HFFc6 (cell line): ENCODE measurements around the gene TAS2R1. TPM values are rescaled to one million over a fixed set of nuclear protein-coding genes. Genes with fewer than 3 reads are reported as not detected.

Source experiments
- DNase-seq: peaks from one replicate; pipeline ENCODE4 v3.0.0-alpha.2; 2018
- H3K27ac Mint-ChIP-seq: 2 replicates; pipeline ENCODE4 v1.8.0; 2020; ENCODE audit warnings: mild to moderate bottlenecking, mixed read lengths
- H3K27me3 Mint-ChIP-seq: 2 replicates; pipeline ENCODE4 v1.8.0; 2021; ENCODE audit warnings: mild to moderate bottlenecking, moderate library complexity, mixed read lengths; ENCODE audit not compliant: insufficient read depth
- H3K36me3 Mint-ChIP-seq: 2 replicates; pipeline ENCODE4 v1.8.0; 2021; ENCODE audit warnings: low read depth, mixed read lengths
- H3K4me1 Mint-ChIP-seq: 2 replicates; pipeline ENCODE4 v1.8.0; 2020; ENCODE audit warnings: low read depth, mixed read lengths
- H3K4me3 Mint-ChIP-seq: 2 replicates; pipeline ENCODE4 v1.8.0; 2020; ENCODE audit warnings: mild to moderate bottlenecking, moderate library complexity, mixed read lengths
- H3K9me3 Mint-ChIP-seq: 2 replicates; pipeline ENCODE4 v1.8.0; 2020; ENCODE audit warnings: mild to moderate bottlenecking, mixed read lengths
- CTCF ChIP-seq: fragments of 200-600 bp; sonication (generic); IDR thresholded peaks from 2 replicates; pipeline ENCODE4 v1.5.0; 2021; ENCODE audit warnings: antibody characterized with exemption, mild to moderate bottlenecking
- total RNA-seq, 6 experiments: library from RNA; stranded (reverse); fragmentation: NEBNext Ultra II Directional; extraction: Animal tissue kit (Norgen Biotek cat#: 25700); gene quantifications; 2 replicates in 1 of 6; 3 replicates in 5 of 6; pipeline ENCODE4 v1.2.3, GENCODE V29; 2021

Gene TAS2R1
- total RNA-seq, 6 experiments from 2014 or later, result 0.41 TPM; not detected in 5

DNA sequence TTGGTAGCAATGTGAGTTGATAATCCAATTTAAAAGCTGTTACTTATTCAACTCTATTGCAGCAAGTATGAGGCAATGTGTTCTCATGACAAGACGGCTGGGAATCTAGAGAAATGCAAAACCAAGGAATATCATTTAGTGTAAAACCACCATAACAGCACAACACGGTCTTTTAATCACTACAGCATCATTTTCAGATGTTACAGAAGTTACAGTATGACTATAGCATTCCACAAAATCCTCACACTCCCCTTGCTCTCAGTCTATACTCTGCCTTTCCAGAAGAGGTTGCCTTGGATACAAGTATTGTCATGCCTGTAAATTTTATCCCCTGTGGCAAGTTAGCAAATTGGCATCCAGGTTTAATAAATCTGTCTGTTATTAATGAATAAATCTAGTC lies 28.6 kb upstream of the TAS2R1 start:
- H3K27ac Mint-ChIP-seq, result peak overlapping the region; percentile 58; the same call in 1 of the 2 replicates
- H3K27me3 Mint-ChIP-seq, result no peaks in the 10 kb centered on the region; the same call in none of the 2 replicates
- peaks cover 69% of the 10 kb centered on the region for H3K4me1 Mint-ChIP-seq
- no peaks in the 10 kb centered on the region for H3K36me3 Mint-ChIP-seq
- peak; percentile 75 for DNase-seq
- no peaks in the 10 kb centered on the region for H3K9me3 Mint-ChIP-seq
- TF ChIP-seq CTCF, result no peak
- H3K4me3 Mint-ChIP-seq, result no peak overlapping the region

DNA sequence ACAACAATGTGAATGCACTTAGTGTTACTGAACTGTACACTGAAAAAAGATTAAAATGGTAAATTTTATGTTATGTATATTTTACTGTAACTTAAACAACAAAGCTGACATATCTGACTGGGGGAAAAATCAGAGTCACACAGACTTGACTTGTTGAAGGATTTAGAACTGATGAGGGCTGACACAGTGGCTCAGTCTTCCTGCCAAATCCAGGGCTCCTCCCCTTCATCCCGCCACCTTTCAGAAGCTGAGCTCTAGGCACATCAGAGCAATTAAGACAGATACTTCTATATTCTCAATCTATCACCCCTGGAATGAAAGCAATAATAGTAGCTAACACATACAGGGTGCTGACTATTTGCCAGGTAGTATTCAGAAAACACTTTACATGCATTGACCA lies 27.7 kb upstream of the TAS2R1 start:
- peaks cover 78% of the 10 kb centered on the region for H3K4me1 Mint-ChIP-seq
- no peaks in the 10 kb centered on the region for H3K9me3 Mint-ChIP-seq
- no peaks in the 10 kb centered on the region for H3K36me3 Mint-ChIP-seq

DNA sequence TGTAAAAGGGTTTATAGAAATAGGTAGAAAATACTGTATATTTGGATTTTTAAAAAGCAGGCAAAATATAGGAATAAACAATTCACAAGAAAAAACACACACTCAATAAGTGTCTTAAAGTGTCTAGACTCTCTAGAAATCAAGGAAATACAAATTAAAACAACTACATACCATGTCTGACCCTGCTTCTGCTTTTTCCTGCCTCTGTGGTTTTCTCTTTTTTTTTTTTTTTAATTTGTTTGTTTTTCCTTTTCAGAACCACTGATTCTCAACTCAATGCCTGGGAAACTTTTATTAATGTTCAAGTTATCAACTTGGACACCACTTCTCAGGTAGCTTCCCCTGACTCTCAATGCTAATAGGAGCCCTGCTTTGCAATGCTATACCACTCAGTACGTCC lies 25.5 kb upstream of the TAS2R1 start:
- no peak for TF ChIP-seq CTCF
- H3K9me3 Mint-ChIP-seq, result no peaks in the 10 kb centered on the region
- H3K4me3 Mint-ChIP-seq, result no peak overlapping the region; the same call in 1 of the 2 replicates
- no peaks in the 10 kb centered on the region for H3K36me3 Mint-ChIP-seq
- no peaks in the 10 kb centered on the region; the same call in none of the 2 replicates for H3K27me3 Mint-ChIP-seq
- no peak for DNase-seq
- peak overlapping the region; percentile 74; the same call in 1 of the 2 replicates for H3K27ac Mint-ChIP-seq
- H3K4me1 Mint-ChIP-seq, result peaks cover 60% of the 10 kb centered on the region

More for the DNA sequence above, 27.7 kb upstream of the TAS2R1 start:
- no peaks in the 10 kb centered on the region; the same call in none of the 2 replicates for H3K27me3 Mint-ChIP-seq
- DNase-seq, result no peak
- H3K4me3 Mint-ChIP-seq, result no peak overlapping the region
- TF ChIP-seq CTCF, result no peak
- no peak overlapping the region for H3K27ac Mint-ChIP-seq

DNA sequence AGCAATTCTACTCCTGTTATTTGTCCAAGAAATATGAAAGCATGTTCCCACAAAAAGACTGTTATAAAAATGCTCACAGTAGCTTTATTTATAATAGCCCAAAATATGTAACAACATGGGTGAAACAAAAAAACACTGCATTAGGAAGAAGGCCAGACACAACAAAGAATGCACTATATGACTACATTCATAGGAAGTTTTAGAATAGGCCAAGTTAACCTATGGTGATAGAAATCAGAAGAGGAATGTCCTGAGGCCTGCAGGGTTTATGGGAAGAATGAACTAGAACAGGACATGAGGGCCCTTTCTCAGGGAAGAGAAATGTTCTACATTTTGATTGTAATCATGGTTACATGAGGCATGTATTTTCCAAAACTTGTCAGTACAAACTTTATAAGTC lies 24.7 kb upstream of the TAS2R1 start:
- Mint-ChIP-seq H3K27ac (peak overlapping the region; percentile 75), H3K36me3 (no peaks in the 10 kb centered on the region), H3K4me1 (peaks cover 55% of the 10 kb centered on the region), H3K9me3 (no peaks in the 10 kb centered on the region), H3K27me3 (no peaks in the 10 kb centered on the region; the same call in none of the 2 replicates), H3K4me3 (peak overlapping the region; percentile 42; the same call in 1 of the 2 replicates)
- TF ChIP-seq CTCF, result no peak
- DNase-seq, result peak; percentile 66

- Mint-ChIP-seq H3K4me3 (no peak overlapping the region), H3K36me3 (no peaks in the 10 kb centered on the region), H3K4me1 (peaks cover 49% of the 10 kb centered on the region), H3K9me3 (no peaks in the 10 kb centered on the region), H3K27ac (peak overlapping the region; percentile 85), H3K27me3 (peaks cover 2% of the 10 kb centered on the region)
- no peak for TF ChIP-seq CTCF
- peak; percentile 92 for DNase-seq
Observed at GRCh38 chr5:9653811-9654210, 23.7 kb upstream of the TAS2R1 start.

DNA sequence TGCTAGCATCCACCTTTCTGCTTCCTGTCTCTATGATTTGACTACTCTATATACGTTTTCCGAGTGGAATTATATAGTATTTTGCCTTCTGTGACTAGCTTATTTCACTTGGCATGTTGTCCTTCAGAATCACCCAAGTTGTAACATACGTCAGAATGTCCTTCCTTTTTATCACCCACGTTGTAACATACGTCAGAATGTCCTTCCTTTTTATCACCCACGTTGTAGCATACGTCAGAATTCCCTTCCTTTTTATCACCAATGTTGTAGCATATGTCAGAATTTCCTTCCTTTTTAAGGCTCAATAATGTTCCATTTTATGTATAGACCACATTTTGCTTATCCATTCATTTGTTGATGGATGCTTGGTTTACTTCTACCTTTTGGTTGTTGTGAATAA lies 22.9 kb upstream of the TAS2R1 start:
- H3K9me3 Mint-ChIP-seq, result no peaks in the 10 kb centered on the region
- peak overlapping the region; percentile 85 for H3K27ac Mint-ChIP-seq
- H3K27me3 Mint-ChIP-seq, result peaks cover 2% of the 10 kb centered on the region
- H3K4me3 Mint-ChIP-seq, result no peak overlapping the region
- H3K36me3 Mint-ChIP-seq, result no peaks in the 10 kb centered on the region
- 0 out of 2 replicates have a peak, but pooled peaks have one; percentile 2 for TF ChIP-seq CTCF
- peaks cover 44% of the 10 kb centered on the region for H3K4me1 Mint-ChIP-seq
- DNase-seq, result no peak
